ENCODE measurements around the gene NAV2.

- TF ChIP-seq SNAI2 (CRISPR knock-in tag; IDR thresholded peaks at IDR 0.05) (no peak), ARNTL (CRISPR knock-in tag; IDR thresholded peaks at IDR 0.05; ENCODE audit: borderline replicate concordance, low read depth) (no peak), PATZ1 (CRISPR knock-in tag; IDR thresholded peaks at IDR 0.05; ENCODE audit: borderline replicate concordance) (no peak), ZNF8 (CRISPR knock-in tag; IDR thresholded peaks at IDR 0.05) (no peak), TOX (CRISPR knock-in tag; IDR thresholded peaks at IDR 0.05; ENCODE audit: borderline replicate concordance) (no peak), CSDC2 (CRISPR knock-in tag; IDR thresholded peaks at IDR 0.05) (no peak), POU6F1 (CRISPR knock-in tag; IDR thresholded peaks at IDR 0.05; ENCODE audit: borderline replicate concordance, low read depth) (no peak)
These were observed 157.4 kb downstream of the NAV2 start for GRCh38 chr11:19869946-19870589.

All from SK-N-SH treated with all-trans-retinoic acid at 6 μM for 48 hours (cell line).